ENCODE measurements around the gene HCAR1.

DNA sequence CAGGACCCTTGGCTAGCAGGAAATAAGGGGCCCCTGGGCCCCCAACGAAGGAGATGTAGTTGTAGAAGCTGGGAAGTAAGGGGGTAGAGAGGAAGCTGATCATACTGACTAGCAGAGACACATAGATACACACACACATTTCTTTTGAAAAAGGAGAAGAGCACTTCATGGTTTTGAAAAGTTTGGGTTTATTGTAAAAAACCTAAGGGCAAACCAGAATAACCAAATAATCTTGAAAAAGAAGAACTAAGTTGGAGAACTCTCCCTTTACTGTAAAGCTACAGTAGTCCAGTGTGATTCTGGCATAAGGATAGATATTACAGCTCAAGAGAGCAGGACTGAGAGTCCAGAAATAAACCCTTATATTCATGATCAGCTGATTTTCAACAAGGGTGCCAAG lies 8.3 kb downstream of the HCAR1 start:
- TF ChIP-seq CTCF (IDR thresholded peaks at IDR 0.05) (no peak), POLR2A (IDR thresholded peaks at IDR 0.05) (no peak)

Measured in testis (tissue), 2 donors.